ENCODE measurements around the gene CSKMT.

DNA sequence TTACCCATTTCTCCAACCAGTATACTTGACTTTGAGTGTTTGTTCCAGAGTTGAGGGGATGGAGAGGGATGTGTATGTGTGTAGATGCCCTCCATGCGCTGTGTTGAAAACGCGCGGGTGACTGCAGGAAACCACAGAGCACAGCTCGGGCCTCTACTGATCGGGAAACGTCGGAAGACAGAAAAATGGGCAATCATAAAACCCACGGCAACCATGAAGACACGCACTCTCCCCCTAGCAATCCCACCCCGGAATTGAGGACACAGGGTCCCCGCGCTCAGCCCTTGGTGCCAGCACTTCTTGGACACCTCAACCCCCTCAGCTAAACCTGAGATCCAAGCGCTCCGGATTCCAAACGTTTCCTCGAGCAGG lies 6.1 kb downstream of the CSKMT start:
- TF ChIP-seq EZH2phosphoT487 (conservative IDR thresholded peaks at IDR 0.05; ENCODE audit: low read length): no peak
- no peak for TF ChIP-seq CTCF (IDR thresholded peaks at IDR 0.05; ENCODE audit: insufficient read depth, low read length, poor library complexity, severe bottlenecking)

Data from SU-DHL-6 (cell line).